IMR-90 (cell line): ENCODE data around the gene PLXNB1. TPM values are rescaled to one million over a fixed set of nuclear protein-coding genes. Genes with fewer than 3 reads are reported as not detected.

Experiments used
- ATAC-seq: fragments of 200-7000 bp; cut with Tn5 transposase; 2 replicates; pipeline ENCODE4 v1.9.1; 2020; ENCODE audit warnings: low read depth, mild to moderate bottlenecking, moderate library complexity
- BruUV-seq: library from RNA; stranded (reverse); fragments of 400-500 nt; replicated peaks from 2 replicates; lab custom pipeline; 2021; lab: Mats Ljungman, UMichigan
- CTCF ChIA-PET: fragments of 300-600 bp; formaldehyde crosslinking; extraction: SDS; loops from one replicate; lab custom pipeline; 2021; ENCODE audit warnings: antibody characterized with exemption; lab: Yijun Ruan, JAX
- POLR2A ChIA-PET: fragments of 300-600 bp; sonication (Branson Sonifier 250); formaldehyde crosslinking; loops from one replicate; lab custom pipeline; 2022; ENCODE audit warnings: antibody characterized with exemption; ENCODE audit not compliant: unreplicated experiment; lab: Charles Lee
- DNase-seq: peaks from one replicate; pipeline ENCODE4 v3.0.0; 2013
- H2AFZ ChIP-seq: replicated peaks from 2 replicates; pipeline ENCODE3; 2013; ENCODE audit warnings: low read length, mild to moderate bottlenecking; ENCODE audit not compliant: poor library complexity
- H2AK5ac ChIP-seq: 2 replicates; pipeline ENCODE4 v1.6.1; 2013; ENCODE audit warnings: low read depth, low read length, inconsistent platforms
- H2AK9ac ChIP-seq: replicated peaks from 2 replicates; pipeline ENCODE3; 2013; ENCODE audit warnings: mild to moderate bottlenecking, low read depth, low read length, moderate library complexity; ENCODE audit not compliant: poor library complexity
- H2BK120ac ChIP-seq: 2 replicates; pipeline ENCODE4 v1.6.1; 2013; ENCODE audit warnings: low read depth, low read length, inconsistent platforms
- H2BK15ac ChIP-seq: 3 replicates; pipeline ENCODE4 v1.6.1; 2013; ENCODE audit warnings: low read depth, low read length, inconsistent platforms
- H2BK20ac ChIP-seq: 2 replicates; pipeline ENCODE4 v1.6.1; 2013; ENCODE audit warnings: low read depth, mild to moderate bottlenecking, inconsistent platforms, low read length, moderate library complexity
- H2BK5ac ChIP-seq: 2 replicates; pipeline ENCODE4 v1.6.1; 2013; ENCODE audit warnings: mild to moderate bottlenecking, low read depth, low read length, inconsistent platforms; ENCODE audit not compliant: poor library complexity, severe bottlenecking
- H3K14ac ChIP-seq: replicated peaks from 2 replicates; pipeline ENCODE4 v1.6.1; 2013; ENCODE audit warnings: low read depth, low read length, inconsistent platforms
- H3K18ac ChIP-seq: 2 replicates; pipeline ENCODE4 v1.6.1; 2013; ENCODE audit warnings: low read depth, low read length, control low read depth
- H3K23ac ChIP-seq: 2 replicates; pipeline ENCODE4 v1.6.1; 2013; ENCODE audit warnings: low read depth, low read length, inconsistent platforms
- H3K27ac ChIP-seq: 2 replicates; pipeline ENCODE4 v1.5.1; 2013; ENCODE audit warnings: mild to moderate bottlenecking, control low read depth, low read length; ENCODE audit not compliant: insufficient read depth
- H3K27me3 ChIP-seq: 2 replicates; pipeline ENCODE4 v1.6.1; 2013; ENCODE audit warnings: low read length; ENCODE audit not compliant: control insufficient read depth, insufficient read depth
- H3K36me3 ChIP-seq: 2 replicates; pipeline ENCODE4 v1.6.1; 2013; ENCODE audit warnings: low read length, mixed read lengths; ENCODE audit not compliant: control insufficient read depth, insufficient read depth
- H3K4ac ChIP-seq: 2 replicates; pipeline ENCODE4 v1.6.1; 2013; ENCODE audit warnings: low read depth, low read length, inconsistent platforms
- H3K4me1 ChIP-seq: 2 replicates; pipeline ENCODE4 v1.6.1; 2013; ENCODE audit warnings: low read length, mixed read lengths; ENCODE audit not compliant: control insufficient read depth, insufficient read depth
- H3K4me2 ChIP-seq: 2 replicates; pipeline ENCODE4 v1.6.1; 2013; ENCODE audit warnings: low read depth, mild to moderate bottlenecking, control low read depth, low read length, moderate library complexity
- H3K4me3 ChIP-seq: 2 replicates; pipeline ENCODE4 v1.5.1; 2013; ENCODE audit warnings: low read depth, mild to moderate bottlenecking, control low read depth, low read length, moderate library complexity; ENCODE audit not compliant: insufficient read depth
- H3K56ac ChIP-seq: 2 replicates; pipeline ENCODE4 v1.6.1; 2013; ENCODE audit warnings: low read length, inconsistent platforms; ENCODE audit not compliant: insufficient read depth; ENCODE audit errors: extremely low read depth
- H3K79me1 ChIP-seq, 2 experiments: 2 replicates each; pipeline ENCODE4 v1.6.1; 2013; ENCODE audit warnings: low read length in 2 of 2, inconsistent platforms in 1 of 2, low read depth in 1 of 2
- H3K9ac ChIP-seq: 2 replicates; pipeline ENCODE4 v1.6.1; 2013; ENCODE audit warnings: low read depth, low read length, control low read depth
- H3K9me1 ChIP-seq: 2 replicates; pipeline ENCODE4 v1.6.1; 2013; ENCODE audit warnings: low read length, inconsistent platforms; ENCODE audit not compliant: insufficient read depth
- H3K9me3 ChIP-seq: 2 replicates; pipeline ENCODE4 v1.6.1; 2013; ENCODE audit warnings: low read length; ENCODE audit not compliant: control insufficient read depth, insufficient read depth
- H4K20me1 ChIP-seq: 2 replicates; pipeline ENCODE4 v1.6.1; 2013; ENCODE audit warnings: low read length, inconsistent platforms; ENCODE audit not compliant: insufficient read depth
- H4K5ac ChIP-seq: 2 replicates; pipeline ENCODE4 v1.6.1; 2013; ENCODE audit warnings: mild to moderate bottlenecking, low read depth, low read length, control low read depth
- H4K8ac ChIP-seq, 2 experiments: 2 replicates each; pipeline ENCODE4 v1.6.1; 2013; ENCODE audit warnings: low read depth in 2 of 2, low read length in 2 of 2, control low read depth in 1 of 2, inconsistent platforms in 1 of 2
- H4K91ac ChIP-seq: 2 replicates; pipeline ENCODE4 v1.6.1; 2013; ENCODE audit warnings: low read depth, low read length, inconsistent platforms; ENCODE audit not compliant: insufficient read depth
- CEBPB ChIP-seq: IDR thresholded peaks from 2 replicates; pipeline ENCODE4 v1.6.1; 2012; ENCODE audit warnings: low read depth, low read length, improper control_type of control experiment
- FOS ChIP-seq: fragments of 150-350 bp; IDR thresholded peaks from 2 replicates; pipeline ENCODE4 v1.6.1; 2016; ENCODE audit warnings: low read depth, low read length
- MAFK ChIP-seq: IDR thresholded peaks from 2 replicates; pipeline ENCODE4 v1.6.1; 2012; ENCODE audit warnings: low read depth, low read length, improper control_type of control experiment
- NFE2L2 ChIP-seq: fragments of 150-350 bp; IDR thresholded peaks from 2 replicates; pipeline ENCODE4 v1.6.1; 2016; ENCODE audit warnings: low read depth, mild to moderate bottlenecking, low read length
- RAD21 ChIP-seq: IDR thresholded peaks from 2 replicates; pipeline ENCODE4 v1.6.1; 2012; ENCODE audit warnings: low read length, improper control_type of control experiment
- WGBS, 2 experiments: methylation state at CpG; one replicate each; pipeline versions ENCODE4 v1.1.5 to v1.1.7; 2013; ENCODE audit warnings: missing lambda C conversion rate in 2 of 2; ENCODE audit not compliant: insufficient read length in 1 of 2; ENCODE audit errors: extremely low coverage in 2 of 2; 5-methylcytosine and 5-hydroxymethylcytosine counted together
- dilution Hi-C: fragments of 300-500 bp; cut with HindIII; formaldehyde crosslinking; loops from one replicate; pipeline ENCODE4 v1.14.3; 2018; ENCODE audit warnings: low sequenced_read_pairs; ENCODE audit not compliant: unreplicated experiment
- in situ Hi-C: fragments of 300-500 bp; cut with MboI; formaldehyde crosslinking; loops from 3 replicates; pipeline ENCODE4 v1.14.3; 2019; ENCODE audit warnings: low sequenced_read_pairs, inconsistent platforms, mixed read lengths
- intact Hi-C: fragments of 100-400 bp; cut with micrococcal nuclease; formaldehyde crosslinking; loops from 2 replicates; pipeline ENCODE4 v1.10.0; 2022
- polyA plus RNA-seq, 3 experiments: library from polyadenylated mRNA; depleted of rRNA; stranded (reverse); fragments of >200 nt; gene quantifications; 2 replicates each; pipeline ENCODE4 v1.2.3, GENCODE V29; 2012; ENCODE audit warnings: low replicate concordance in 1 of 3
- total RNA-seq: library from RNA; depleted of rRNA; stranded (reverse); fragments of >200 nt; gene quantifications from 2 replicates; pipeline ENCODE4 v1.2.3, GENCODE V29; 2012
- TF ChIP-seq, protein P1 (sequence below): fragments of 150-350 bp; IDR thresholded peaks from 2 replicates; pipeline ENCODE4 v1.6.1; 2016; ENCODE audit warnings: low read depth, mild to moderate bottlenecking, low read length, moderate library complexity, borderline replicate concordance
- TF ChIP-seq, protein P2 (sequence below): conservative IDR thresholded peaks from 2 replicates; pipeline ENCODE4 v1.5.1; 2012; ENCODE audit warnings: mild to moderate bottlenecking, low read depth, low read length, improper control_type of control experiment
- TF ChIP-seq, protein P3 (sequence below): fragments of 150-350 bp; IDR thresholded peaks from 2 replicates; pipeline ENCODE4 v1.6.1; 2017; ENCODE audit warnings: mild to moderate bottlenecking, antibody characterized with exemption, low read length, low read depth

The PLXNB1 gene
- total and polyA plus RNA-seq, 2 of the 4 experiments (the other 2 are of a cell fraction), result 5.2 to 25.3 TPM

DNA sequence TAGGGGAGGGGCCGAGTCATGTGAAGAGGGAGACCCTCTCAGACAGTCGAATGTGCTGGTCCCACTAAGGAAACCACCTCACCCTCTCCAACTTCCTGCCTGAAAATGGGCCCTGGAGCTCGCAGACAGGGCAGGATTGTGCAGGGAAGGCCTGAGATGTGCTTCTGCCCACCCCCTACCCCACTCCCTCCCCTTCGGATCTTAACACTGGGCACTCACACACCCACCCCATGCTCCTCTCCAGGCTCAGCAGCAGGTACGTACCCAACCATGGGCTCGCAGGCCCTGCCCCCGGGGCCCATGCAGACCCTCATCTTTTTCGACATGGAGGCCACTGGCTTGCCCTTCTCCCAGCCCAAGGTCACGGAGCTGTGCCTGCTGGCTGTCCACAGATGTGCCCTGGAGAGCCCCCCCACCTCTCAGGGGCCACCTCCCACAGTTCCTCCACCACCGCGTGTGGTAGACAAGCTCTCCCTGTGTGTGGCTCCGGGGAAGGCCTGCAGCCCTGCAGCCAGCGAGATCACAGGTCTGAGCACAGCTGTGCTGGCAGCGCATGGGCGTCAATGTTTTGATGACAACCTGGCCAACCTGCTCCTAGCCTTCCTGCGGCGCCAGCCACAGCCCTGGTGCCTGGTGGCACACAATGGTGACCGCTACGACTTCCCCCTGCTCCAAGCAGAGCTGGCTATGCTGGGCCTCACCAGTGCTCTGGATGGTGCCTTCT lies 36.7 kb upstream of the PLXNB1 start (continued):
- TF ChIP-seq NFE2L2, result no peak
- TF ChIP-seq FOS, result no peak

GRCh38 chr3:48465531-48466378 lies 35.9 kb upstream of the PLXNB1 start:
- H3K23ac ChIP-seq, result peak overlapping the region; percentile 86
- H3K56ac ChIP-seq, result peak overlapping the region; percentile 96
- peak overlapping the region; percentile 99 for H4K91ac ChIP-seq
- H3K4me1 ChIP-seq, result peaks cover 19% of the 10 kb centered on the region
- peaks cover 40% of the 10 kb centered on the region for H3K36me3 ChIP-seq
- H3K14ac ChIP-seq, result peak overlapping the region; percentile 94
- 0% methylated on average over 13 of the region's 21 CpGs; no CpG with 5 or more reads in 1 of the 2 experiments for WGBS, 2 experiments
- ChIA-PET CTCF (interaction anchor here (0.6 kb wide), 1 partner anchor 40 kb away, joined by 3 read pairs; no protein-coding TSS in a partner anchor), POLR2A (no interaction called here)
- H3K4me3 ChIP-seq, result peak overlapping the region; percentile 52
- dilution Hi-C loops, result no loop called here
- peak overlapping the region; percentile 92 for H3K27ac ChIP-seq
- H2AK5ac ChIP-seq, result peak overlapping the region; percentile 93
- H2BK20ac ChIP-seq, result peak overlapping the region; percentile 41
- peak overlapping the region; percentile 78 for H4K5ac ChIP-seq
- in situ Hi-C loops, result loop anchor here (5.0 to 10.0 kb wide), 2 partner anchors 92 to 199 kb away; partner anchors contain the start of genes CELSR3 and PFKFB4
- peak overlapping the region; percentile 84 for H3K9ac ChIP-seq
- H2BK5ac ChIP-seq, result peak overlapping the region; percentile 98
- H3K18ac ChIP-seq, result peak overlapping the region; percentile 82
- H3K27me3 ChIP-seq, result no peaks in the 10 kb centered on the region
- H3K79me1 ChIP-seq, result peaks cover 0 to 45% of the 10 kb centered on the region in 2 experiments; a peak in 3 of 4 replicates
- H3K9me3 ChIP-seq, result no peaks in the 10 kb centered on the region
- no TSS peak for BruUV-seq
- ATAC-seq (peak; percentile 92), DNase-seq (peak; percentile 100)
- no peaks in the 10 kb centered on the region; the same call in 1 of the 2 replicates for H4K20me1 ChIP-seq
- peak overlapping the region; percentile 100 for H2AK9ac ChIP-seq
- intact Hi-C loops, result loop anchor here (1.0 to 5.0 kb wide), 3 partner anchors 83 to 222 kb away; partner anchors contain the start of genes NCKIPSD and SLC26A6
- H3K9me1 ChIP-seq, result peaks cover 8% of the 10 kb centered on the region; the same call in 1 of the 2 replicates
- peak overlapping the region; percentile 96 for H3K4ac ChIP-seq
- peak overlapping the region; percentile 68 to 97 for H4K8ac ChIP-seq
- H2BK120ac ChIP-seq, result peak overlapping the region; percentile 91
- peak overlapping the region; percentile 93 for H2AFZ ChIP-seq
- peak overlapping the region; percentile 91 for H3K4me2 ChIP-seq
- peak overlapping the region; percentile 53; the same call in 1 of the 3 replicates for H2BK15ac ChIP-seq
- TF ChIP-seq, protein P1, sequence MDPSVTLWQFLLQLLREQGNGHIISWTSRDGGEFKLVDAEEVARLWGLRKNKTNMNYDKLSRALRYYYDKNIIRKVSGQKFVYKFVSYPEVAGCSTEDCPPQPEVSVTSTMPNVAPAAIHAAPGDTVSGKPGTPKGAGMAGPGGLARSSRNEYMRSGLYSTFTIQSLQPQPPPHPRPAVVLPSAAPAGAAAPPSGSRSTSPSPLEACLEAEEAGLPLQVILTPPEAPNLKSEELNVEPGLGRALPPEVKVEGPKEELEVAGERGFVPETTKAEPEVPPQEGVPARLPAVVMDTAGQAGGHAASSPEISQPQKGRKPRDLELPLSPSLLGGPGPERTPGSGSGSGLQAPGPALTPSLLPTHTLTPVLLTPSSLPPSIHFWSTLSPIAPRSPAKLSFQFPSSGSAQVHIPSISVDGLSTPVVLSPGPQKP, result no peak
- TF ChIP-seq CEBPB (no peak), MAFK (peak; percentile 62; the same call in 1 of the 2 replicates), FOS (peak; percentile 41; the same call in 1 of the 2 replicates), RAD21 (peak; percentile 86)
- TF ChIP-seq, protein P2, sequence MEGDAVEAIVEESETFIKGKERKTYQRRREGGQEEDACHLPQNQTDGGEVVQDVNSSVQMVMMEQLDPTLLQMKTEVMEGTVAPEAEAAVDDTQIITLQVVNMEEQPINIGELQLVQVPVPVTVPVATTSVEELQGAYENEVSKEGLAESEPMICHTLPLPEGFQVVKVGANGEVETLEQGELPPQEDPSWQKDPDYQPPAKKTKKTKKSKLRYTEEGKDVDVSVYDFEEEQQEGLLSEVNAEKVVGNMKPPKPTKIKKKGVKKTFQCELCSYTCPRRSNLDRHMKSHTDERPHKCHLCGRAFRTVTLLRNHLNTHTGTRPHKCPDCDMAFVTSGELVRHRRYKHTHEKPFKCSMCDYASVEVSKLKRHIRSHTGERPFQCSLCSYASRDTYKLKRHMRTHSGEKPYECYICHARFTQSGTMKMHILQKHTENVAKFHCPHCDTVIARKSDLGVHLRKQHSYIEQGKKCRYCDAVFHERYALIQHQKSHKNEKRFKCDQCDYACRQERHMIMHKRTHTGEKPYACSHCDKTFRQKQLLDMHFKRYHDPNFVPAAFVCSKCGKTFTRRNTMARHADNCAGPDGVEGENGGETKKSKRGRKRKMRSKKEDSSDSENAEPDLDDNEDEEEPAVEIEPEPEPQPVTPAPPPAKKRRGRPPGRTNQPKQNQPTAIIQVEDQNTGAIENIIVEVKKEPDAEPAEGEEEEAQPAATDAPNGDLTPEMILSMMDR, result peak; percentile 85
- TF ChIP-seq, protein P3, sequence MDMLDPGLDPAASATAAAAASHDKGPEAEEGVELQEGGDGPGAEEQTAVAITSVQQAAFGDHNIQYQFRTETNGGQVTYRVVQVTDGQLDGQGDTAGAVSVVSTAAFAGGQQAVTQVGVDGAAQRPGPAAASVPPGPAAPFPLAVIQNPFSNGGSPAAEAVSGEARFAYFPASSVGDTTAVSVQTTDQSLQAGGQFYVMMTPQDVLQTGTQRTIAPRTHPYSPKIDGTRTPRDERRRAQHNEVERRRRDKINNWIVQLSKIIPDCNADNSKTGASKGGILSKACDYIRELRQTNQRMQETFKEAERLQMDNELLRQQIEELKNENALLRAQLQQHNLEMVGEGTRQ, result peak; percentile 95
